NCI-H1105 treated with DMSO at 0.1 percent for 48 hours (cell line): ENCODE measurements around the gene ERCC8.

Source experiments
- DNase-seq: peaks from one replicate; lab custom pipeline; 2025; lab: John Stamatoyannopoulos, UW

The ERCC8 gene

DNA sequence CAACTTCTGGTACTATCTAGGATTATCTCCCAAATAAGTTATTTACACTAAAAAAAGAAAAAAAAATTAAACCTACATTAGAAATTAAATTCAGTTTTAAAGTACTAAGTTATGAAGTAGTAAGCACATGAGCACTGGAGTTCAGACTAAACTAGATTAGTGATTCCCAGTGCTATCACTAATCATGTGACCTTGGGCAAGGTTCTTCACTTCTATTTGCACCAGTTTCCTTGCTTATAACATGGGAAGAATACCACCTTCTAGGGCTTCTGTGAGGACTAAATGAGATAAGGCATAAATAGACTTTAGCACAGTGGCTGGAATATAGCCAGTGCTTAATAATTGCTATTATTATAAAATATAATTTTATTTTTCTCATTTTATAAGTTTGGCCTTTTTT is 111.3 kb downstream of the ERCC8 start:
- no peak for DNase-seq

DNA sequence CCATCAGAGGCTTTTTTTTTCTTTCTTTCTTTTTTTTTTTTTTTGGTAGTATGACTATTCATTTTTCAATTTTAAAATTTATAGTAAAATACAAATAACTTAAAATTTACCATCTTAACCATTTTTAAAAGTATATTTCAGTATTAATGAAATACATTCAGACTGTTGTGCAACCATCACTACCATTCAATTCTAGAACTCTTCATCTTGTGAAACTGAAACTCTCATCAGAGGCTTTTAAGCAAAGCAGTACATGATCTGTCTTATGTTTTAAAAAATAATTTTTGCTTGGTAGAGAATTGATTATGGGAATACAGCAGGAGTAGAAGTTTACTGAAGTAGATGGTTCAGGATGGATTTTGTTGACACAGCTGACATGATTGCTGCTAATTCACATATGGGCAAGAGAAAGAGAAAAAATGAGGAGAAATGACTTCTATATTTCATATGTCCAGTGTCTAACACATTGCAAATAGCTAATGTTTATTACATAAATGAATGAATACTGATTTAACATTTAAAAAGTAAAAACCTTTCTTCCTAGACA is 114.2 kb downstream of the ERCC8 start:
- no peak for DNase-seq

DNA sequence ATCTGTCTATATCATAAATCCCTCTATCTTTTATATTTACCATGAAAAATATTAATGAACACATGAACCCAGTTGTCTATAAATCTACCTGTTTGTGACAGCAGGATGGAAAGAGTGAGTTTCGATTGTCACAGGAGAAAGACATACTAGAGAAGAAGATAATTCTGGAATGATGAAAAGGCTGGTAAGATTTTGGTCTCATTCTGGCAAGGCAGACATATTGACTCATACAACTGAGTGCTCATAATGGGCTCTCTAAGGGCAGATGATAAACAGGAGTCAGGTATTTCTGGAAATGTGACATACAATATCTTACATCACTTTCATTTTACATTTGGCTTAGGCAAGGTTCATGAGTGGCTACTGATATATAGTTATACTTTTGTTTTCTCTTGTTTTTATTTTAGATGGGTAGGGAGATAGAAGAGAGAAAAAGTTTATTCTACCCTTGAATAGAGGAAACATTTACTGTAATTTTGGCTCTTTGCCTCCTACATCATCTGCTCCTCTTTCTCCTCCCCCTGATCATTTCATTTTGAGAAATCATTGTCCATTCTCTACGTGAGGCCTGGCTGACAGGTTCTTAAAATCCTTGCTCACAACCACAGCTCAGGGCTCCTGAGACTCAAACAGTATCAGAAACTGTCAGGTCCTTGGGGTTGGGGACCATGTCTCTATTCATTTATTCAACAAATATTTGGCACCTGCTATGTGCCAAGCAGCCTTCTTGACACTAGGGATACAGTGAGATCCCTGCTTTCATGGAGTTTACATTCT is 115.2 kb downstream of the ERCC8 start:
- no peak for DNase-seq

DNA sequence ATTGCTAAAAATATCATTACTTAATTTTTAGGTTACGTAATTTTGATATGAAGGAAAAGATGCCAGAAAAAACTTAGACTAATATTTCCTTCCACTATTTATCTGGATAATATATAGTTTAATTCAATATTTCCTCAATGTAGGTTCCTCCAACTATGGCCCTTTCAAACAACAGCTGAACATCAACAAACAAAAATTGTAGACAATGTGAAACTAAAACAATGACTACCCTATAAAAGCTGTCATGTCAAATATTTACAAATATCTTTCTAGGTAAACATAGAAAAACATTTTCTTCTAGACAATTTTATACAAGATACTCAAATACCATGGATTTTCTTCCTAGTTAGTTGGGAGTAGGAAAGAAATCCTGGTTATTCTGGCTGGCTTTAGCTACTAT is 117.7 kb downstream of the ERCC8 start:
- DNase-seq = no peak

DNA sequence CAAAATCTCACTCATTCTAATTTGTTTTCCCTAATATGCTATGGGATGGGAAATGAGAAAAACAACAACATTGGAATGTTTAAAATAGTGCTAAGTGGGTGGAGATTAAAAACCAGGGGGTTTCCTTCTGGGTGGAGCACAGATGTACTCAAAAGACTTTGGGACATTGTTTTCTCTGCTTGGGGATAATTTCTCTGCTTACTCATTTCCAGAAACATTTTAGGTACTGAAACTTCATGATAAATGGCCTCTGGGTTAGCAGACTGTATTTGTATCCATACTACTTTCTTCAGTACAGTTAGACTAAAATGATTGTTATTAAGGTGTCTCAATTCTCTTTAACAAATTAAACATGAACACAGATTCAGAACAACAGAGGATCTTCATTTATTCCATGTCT is 118.2 kb downstream of the ERCC8 start:
- no peak for DNase-seq
